Gastrocnemius medialis (tissue), 4 donors: ENCODE measurements around the gene ASCL1.

Source experiments
- CTCF ChIP-seq, 5 experiments: fragments of 450-650 bp in 3 of 5; fragments of 200-600 bp in 2 of 5; sonication (generic) in 2 of 5; IDR thresholded peaks in 4 of 5; conservative IDR thresholded peaks in 1 of 5; 1 replicate in 4 of 5; 2 replicates in 1 of 5; pipeline ENCODE4 v1.5.1; 2016 to 2019; ENCODE audit warnings: antibody characterized with exemption in 5 of 5, mild to moderate bottlenecking in 3 of 5, moderate library complexity in 3 of 5
- POLR2A ChIP-seq, 2 donors: fragments of 450-650 bp; IDR thresholded peaks; one replicate each; pipeline ENCODE4 v1.6.1; 2017; ENCODE audit warnings: antibody characterized with exemption in 2 of 2, mild to moderate bottlenecking in 2 of 2, moderate library complexity in 2 of 2

DNA sequence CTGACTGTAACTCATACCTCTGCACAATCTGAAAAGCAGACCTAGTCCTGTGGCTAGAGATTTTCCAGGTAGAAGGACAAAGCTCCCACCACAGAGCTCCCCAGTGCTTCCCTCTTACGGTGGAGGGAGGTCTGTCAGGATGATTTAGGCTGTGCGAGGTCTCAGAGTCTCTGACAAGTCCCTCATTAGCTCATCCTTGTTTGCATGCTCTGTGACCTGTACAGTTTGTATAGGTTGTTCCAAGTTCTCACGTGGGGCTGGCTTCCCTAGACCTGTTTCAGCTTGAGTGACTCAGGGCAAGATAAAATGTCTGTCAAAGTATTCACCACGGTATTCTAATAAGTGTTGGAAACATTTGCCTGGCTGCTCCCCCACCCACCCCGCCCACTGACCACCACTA, 34.8 kb downstream of the ASCL1 start:
- no peak for TF ChIP-seq CTCF (IDR thresholded peaks at IDR 0.05 in 4 of 5, conservative IDR thresholded peaks at IDR 0.05 in 1 of 5)
- no peak for TF ChIP-seq POLR2A (IDR thresholded peaks at IDR 0.05)
